Activated CD4-positive, CD25-positive, alpha-beta regulatory T cell treated with anti-CD3 and anti-CD28 coated beads, Interleukin-2, amount 50 U/mL, for 16 hours (primary cell): ENCODE measurements around the gene MBNL1.

Source experiments
- DNase-seq: peaks from one replicate; pipeline ENCODE4 v3.0.0-alpha.2; 2020; ENCODE audit warnings: low read depth, low spot score

MBNL1 gene

DNA sequence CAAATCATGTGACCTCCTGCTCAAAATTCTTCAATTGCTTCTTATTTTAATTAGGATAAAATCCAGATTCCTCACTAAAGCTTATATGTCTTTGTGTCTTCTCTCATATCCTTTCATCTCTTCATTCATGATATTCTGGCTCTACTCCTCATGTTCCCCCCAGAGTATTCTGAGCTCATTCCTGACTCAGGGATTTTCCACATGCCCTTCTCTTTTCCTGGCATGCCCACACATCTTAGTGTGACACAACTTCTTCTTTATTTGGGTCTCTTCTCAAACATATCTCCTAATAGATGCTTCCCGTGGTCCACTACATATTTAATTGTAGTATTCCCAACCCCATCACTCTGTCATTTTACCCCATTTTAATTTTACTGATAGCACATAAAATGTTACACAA is 15.2 kb upstream of the MBNL1 start:
- no peak for DNase-seq

DNA sequence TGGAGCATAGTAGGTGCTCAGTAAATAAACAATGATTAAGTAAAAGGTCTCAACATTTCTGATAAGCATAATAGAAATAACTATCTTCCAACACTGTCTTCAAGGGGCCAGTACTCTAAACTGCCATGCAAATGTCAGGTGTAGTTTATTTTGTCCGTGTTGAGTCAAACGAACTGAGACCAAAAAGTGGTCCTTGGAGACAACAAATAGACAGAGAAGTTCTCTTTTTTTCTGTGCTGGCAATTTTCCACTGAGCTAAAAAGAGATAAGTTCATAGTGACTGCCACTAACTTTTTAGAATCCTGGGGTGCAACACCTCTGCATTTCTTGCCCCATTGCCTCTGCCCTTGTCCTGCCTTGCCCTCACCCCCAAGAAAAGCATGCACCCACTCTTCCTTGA is 14.7 kb upstream of the MBNL1 start:
- DNase-seq = no peak

DNA sequence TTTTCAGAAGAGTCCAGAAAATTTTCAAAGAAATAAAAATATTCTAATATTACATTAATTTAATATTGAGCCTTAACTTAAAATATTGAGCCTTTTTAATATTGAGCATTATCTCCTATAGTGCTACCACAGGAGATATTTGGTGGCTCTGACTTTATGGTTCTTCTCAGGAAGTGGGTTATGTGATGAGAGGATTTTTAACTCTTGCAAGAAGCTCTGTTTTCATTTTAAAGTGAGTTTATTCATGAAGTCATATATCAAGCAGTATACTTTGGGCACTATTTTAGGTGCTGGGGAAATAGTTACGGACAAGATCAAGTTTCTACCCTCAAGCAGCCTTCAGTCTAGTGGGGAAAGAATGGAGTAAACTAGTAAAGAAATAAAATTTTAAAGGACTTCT is 13.4 kb upstream of the MBNL1 start:
- DNase-seq = no peak

DNA sequence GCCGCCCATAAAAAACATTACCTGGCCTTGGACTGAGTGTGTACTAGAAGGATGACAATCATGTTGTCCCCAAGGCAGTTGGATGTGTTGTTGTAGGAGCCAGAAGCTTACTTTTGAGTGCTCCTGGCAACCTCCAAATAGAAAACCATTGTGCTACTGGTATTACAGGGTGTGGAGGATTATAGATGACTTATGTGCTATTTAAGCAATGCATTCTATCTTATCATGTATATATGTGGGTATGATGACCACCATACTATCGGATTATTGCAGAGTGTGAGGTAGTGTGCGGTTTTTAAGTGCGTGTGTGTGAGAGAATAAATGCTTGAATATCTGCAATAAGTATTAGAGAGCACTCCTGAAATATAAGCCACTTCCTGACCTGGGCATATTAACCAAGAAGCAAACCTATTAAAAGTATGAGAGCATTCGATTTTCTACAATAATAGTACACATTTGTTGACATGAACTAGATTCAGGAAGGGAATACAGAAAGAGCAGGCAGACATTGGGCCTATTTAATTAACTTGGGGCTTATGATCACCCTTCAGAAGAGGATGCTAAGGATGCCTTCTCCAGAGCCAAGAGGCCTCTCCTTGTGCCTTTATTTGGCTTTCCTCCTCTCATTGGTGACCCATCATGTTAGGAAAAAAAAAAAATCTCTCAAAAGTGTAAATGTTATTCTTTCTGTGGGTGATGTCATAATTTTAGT is 11.7 kb upstream of the MBNL1 start:
- DNase-seq = no peak

DNA sequence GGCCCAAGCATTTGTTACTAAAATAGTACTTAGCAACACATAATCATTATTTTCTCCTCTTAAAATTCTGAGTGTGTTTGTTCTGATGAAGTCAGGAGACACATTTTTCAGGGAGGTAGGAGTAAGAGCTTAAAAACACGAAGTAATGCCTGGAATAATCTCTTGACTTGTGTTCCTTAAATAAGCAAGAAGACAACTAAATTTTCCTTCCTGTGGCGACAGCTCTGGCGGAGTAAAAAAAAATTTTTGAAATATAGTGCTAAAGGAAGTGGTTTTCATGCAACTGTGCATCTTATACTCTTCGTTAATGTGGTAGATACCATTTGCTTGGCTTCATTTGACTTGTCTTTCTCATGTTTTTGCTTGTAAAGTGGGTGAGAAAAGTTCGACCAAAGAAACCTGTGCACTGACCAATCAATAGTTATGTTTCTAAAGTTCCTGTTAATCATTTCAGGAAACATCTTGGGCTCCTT is 11.1 kb upstream of the MBNL1 start:
- no peak for DNase-seq

DNA sequence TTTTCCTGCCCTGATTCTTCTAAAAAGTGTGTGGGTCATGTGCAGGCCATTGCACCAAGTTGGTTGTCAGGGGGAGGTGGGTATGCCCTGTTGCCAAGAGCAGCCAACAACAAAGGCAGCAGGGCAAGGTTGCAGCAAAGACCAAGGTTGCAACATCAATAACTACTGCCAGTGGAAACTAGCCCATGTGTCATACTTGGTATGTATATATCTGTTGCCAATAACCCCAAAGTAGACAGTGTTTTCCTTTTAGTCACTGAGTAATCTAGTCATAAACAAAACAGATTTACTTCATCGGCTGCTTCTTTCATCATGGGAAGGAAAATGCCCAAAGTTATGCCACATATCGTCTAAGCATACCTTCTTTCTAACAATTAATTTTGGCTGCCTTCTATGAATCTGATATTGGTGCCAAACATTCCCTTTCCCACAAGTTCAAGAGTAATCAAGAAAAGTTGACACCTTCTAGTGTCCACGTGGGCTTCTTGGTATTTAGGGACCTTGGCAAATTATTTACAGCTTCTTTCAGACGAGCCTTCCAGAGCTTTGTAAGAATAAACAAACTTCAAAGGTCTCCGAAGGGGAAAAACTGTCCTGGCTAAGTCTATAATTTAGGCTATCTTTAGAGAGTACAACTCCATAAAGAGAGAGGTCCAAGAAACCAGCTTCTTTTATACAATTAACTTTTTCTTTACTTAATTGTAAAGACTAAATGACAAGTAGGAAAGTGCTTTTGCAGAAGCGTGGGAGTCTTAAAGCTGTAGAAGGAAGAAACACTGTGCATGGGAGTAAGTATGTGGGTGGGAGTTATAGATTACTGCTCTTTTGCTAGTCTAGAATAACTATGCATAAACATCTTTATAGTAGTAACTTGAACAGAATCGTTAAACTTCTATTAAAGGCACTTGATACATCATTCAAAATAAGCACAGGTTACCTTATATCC is 10.0 kb upstream of the MBNL1 start:
- peak; percentile 26 for DNase-seq

DNA sequence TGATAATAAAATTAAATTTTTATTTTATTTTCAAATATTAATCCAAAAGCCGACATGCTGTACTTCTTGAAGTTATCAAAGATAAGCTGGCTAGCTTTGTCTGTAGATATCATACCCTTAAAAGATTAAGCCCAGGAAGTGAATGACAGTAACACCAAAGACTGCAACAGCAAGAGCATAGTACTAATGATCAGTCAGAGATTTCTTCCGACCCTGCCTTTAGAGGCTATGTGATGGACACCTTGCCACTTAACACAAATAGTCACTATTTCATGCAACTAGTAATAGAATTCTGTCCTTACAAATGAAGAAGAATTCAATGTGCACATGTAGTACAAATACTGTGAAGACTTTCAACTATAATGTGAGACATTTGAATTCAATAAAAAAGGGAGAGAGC is 9.3 kb upstream of the MBNL1 start:
- no peak for DNase-seq

DNA sequence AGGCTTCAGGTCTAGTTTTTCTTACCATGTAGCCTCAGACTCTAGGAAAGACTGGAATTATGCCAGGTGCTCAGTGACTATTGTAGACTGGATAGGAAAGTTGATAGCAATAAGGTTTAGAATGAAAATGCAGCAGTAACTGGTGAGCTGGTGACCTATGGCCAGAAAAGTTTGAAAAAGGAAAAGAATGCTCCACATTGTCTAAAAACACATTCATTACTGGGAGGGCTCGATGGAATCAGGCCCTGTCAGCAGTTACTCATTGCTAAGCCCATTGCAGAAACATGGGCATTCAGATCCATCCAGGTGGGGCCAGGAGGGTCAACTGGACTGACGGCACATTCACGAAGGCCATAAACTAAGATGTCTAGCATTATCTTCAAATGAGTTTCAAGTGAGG is 8.7 kb upstream of the MBNL1 start:
- DNase-seq = no peak

- DNase-seq = no peak
Observed at GRCh38 chr3:152260529-152260928, 8.2 kb upstream of the MBNL1 start.

- DNase-seq = no peak
Observed at GRCh38 chr3:152261329-152261728, 7.4 kb upstream of the MBNL1 start.

DNA sequence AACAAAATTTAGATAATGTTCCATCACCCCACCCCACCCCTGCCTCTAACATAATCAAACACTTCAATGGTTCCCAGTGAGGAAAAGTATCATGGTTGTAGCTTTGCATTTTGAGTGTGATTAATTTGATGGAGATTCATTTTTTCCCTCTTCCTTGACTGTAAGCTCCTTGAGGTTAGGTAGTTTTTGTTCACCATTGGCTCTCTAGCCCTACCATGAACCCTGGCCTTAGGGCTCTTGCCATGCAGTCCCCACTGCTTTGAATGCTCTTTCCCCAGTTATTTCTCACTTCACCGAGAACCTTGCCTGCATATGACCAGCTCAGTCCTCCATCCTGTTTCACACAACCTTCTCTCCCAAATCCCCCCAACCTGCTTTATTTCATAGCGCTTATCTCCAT is 5.0 kb upstream of the MBNL1 start:
- no peak for DNase-seq

DNA sequence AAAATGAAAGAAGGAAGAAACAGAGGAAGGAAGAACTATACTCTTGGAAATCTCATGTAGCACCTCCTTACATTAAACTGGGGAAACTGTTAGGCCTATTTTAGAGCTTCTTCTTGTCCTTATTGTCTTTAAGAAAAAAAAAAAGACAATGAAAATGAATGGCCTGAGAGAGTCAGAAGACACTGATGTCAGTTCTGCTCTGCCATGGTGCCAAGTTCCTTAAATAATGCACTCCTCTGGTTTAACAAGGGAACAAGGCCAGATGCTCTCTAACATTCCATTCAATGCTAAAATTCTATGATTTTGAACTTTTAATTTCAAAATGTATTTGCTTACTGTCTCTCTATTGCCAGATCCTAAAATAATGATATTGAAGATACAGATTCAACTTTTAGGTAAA is 4.4 kb upstream of the MBNL1 start:
- no peak for DNase-seq

DNA sequence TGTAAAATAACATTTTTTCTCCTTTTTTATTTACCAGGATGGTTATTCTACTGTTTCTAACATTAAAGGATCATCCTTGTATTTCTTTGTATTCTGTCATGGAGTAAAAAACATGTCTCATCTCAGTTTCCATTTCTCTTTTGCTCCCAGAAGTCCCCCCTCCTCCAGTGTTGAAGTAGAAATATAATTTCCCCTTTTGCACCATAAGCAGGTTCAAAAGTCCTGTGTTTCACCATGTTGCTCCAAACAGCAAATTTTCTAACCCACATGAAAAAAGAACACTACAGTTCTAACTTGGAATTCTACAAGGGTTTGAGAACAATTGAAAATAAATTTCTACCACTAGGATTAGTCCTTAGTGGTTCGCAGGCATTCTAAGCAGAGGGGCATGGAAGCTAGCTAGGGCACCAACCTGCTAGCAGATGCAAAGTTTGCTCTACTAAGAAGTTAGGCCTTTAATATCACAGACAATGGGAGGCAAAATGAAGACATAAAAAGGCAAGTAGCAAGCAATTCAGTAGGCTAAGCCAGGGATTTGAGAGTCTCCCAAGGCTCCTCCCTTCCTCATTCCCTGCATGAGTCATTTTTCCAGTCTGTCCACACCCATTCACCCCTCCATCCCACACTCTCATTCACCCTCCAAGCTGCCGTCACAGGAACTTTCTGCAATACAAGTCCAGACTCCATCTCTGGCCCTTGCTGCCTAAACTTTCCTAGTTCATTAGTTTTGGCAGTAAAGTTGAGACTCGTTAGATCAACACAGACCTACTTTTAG is 2.3 kb upstream of the MBNL1 start:
- DNase-seq = no peak

DNA sequence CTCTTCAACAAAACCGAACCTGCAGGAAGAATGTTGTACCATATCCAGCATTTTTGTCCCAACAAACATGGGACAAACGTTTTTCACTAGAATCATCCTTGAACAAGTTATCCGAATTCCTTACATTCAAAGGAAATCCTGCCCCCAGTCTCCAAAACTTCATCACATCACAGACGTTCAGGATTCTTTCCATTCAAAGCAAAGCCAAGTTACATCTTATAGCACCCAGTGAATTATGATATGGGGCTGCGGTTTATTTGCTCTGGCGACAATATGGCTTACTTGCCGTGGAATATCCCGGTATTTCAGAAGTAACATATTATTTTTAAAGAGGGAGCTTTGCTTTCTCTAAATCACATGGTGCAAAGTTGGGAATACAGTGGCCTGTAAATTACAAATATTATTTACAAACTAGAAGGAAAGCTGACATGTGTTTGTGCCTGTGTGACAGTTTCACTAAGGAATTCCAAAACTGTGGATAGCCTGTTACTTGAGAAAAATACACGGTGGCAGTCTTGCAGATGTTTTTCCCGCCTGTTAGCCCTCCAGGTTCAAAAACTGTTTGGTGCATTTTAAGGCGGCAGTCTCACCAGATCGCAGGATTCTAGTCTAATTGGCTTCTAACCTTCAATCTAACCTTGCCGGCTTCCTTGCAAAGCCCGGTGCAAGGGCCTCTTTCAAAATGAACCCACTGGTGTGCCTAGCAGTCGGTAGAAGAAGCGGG is 736 bp upstream of the MBNL1 start:
- no peak for DNase-seq

- DNase-seq = peak; percentile 22
Observed at GRCh38 chr3:152269056-152269830, 514 bp downstream of the MBNL1 start.

- DNase-seq = no peak
Observed at GRCh38 chr3:152269831-152270734, 1.4 kb downstream of the MBNL1 start.

DNA sequence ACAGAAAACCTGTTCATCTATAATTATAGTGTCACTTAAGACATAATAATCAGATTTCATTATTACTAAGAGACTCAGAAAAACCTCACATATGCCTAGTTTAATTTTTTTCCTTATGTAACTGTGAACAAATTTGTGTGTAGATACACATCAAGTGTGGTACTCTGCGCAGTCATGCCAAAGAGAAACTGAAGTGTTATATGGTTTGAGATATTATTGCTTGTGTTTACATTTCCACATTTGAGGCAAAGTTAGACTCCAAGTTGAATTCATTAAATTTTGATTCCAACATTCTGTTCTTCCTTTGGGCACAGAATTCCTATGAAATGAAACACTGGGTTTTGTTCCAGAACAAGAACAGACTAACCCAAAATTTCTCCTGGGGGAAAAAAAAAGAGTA is 2.2 kb downstream of the MBNL1 start:
- DNase-seq = no peak

- DNase-seq = no peak
Observed at GRCh38 chr3:152271501-152272236, 2.9 kb downstream of the MBNL1 start.

- DNase-seq = no peak
Observed at GRCh38 chr3:152272771-152273242, 4.1 kb downstream of the MBNL1 start.
